A549 (cell line): Measurements from ENCODE around the gene CPLANE2.

Source experiments
- POLR2AphosphoS2 ChIP-seq: conservative IDR thresholded peaks from 2 replicates; pipeline ENCODE4 v1.6.1; 2012; ENCODE audit warnings: low read length, improper control_type of control experiment, inconsistent platforms
- RNF2 ChIP-seq: fragments of 200-600 bp; sonication (generic); IDR thresholded peaks from 2 replicates; pipeline ENCODE4 v1.6.1; 2016; ENCODE audit warnings: low read depth, mild to moderate bottlenecking, antibody characterized with exemption, moderate library complexity, borderline replicate concordance
- TF ChIP-seq, protein P1 (sequence below): IDR thresholded peaks from 2 replicates; pipeline ENCODE4 v1.6.1; 2012
- TF ChIP-seq, protein P2 (sequence below): fragments of >200 bp; sonication (Bioruptor Twin); formaldehyde crosslinking; IDR thresholded peaks from 3 replicates; pipeline ENCODE4 v1.5.1; 2016

GRCh38 chr1:16218014-16218673 is 18.8 kb downstream of the CPLANE2 start:
- no peak for TF ChIP-seq RNF2
- TF ChIP-seq, protein P1, sequence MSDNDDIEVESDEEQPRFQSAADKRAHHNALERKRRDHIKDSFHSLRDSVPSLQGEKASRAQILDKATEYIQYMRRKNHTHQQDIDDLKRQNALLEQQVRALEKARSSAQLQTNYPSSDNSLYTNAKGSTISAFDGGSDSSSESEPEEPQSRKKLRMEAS = no peak
- TF ChIP-seq, protein P2, sequence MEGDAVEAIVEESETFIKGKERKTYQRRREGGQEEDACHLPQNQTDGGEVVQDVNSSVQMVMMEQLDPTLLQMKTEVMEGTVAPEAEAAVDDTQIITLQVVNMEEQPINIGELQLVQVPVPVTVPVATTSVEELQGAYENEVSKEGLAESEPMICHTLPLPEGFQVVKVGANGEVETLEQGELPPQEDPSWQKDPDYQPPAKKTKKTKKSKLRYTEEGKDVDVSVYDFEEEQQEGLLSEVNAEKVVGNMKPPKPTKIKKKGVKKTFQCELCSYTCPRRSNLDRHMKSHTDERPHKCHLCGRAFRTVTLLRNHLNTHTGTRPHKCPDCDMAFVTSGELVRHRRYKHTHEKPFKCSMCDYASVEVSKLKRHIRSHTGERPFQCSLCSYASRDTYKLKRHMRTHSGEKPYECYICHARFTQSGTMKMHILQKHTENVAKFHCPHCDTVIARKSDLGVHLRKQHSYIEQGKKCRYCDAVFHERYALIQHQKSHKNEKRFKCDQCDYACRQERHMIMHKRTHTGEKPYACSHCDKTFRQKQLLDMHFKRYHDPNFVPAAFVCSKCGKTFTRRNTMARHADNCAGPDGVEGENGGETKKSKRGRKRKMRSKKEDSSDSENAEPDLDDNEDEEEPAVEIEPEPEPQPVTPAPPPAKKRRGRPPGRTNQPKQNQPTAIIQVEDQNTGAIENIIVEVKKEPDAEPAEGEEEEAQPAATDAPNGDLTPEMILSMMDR = no peak
- no peak for TF ChIP-seq POLR2AphosphoS2
